ENCODE data around the gene TMEM255B.

- TF ChIP-seq CTCF (IDR thresholded peaks at IDR 0.05; ENCODE audit: low read length) (no peak), EZH2 (optimal IDR thresholded peaks at IDR 0.05; ENCODE audit: low read depth, low read length) (no peak), EZH2phosphoT487 (IDR thresholded peaks at IDR 0.05; ENCODE audit: low read length) (no peak)
Observed at GRCh38 chr13:113814435-113814821, 55.4 kb downstream of the TMEM255B start.
